ENCODE results near the gene OTUD5. TPM values are rescaled to one million over a fixed set of nuclear protein-coding genes. Genes with fewer than 3 reads are reported as not detected.

OTUD5 gene
- total RNA-seq, result 25.2 and 31.2 TPM in 2 replicates

DNA sequence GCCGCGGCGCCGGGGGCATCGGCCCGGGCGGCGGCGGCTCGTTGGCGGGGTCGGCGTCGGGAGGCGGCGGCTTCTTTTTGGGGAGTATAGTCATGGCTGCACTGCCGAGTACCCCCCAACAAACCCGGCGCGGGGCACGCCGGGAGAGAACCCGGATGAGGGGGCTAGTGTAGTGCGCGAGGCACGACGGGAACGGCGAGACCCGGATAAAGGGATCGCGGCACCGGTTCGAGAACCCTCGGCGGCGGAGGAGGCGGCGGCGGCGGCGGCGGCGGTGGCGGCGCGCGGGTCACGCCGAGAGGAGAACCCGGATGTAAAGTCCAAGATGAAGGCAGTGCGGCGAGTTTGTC, at the start of gene OTUD5:
Gene OTUD5, minus strand, starts transcription at position 131 of the 350 bp plus-strand sequence. Its CDS starts 37 bp downstream, at position 94.

GRCh38 chrX:49002091-49002935, 44.9 kb upstream of the OTUD5 start, which contains the start of gene GRIPAP1:
GRIPAP1 (minus strand) TSS chrX:49002264; CDS start chrX:49002229, 35 bp downstream.

DNA sequence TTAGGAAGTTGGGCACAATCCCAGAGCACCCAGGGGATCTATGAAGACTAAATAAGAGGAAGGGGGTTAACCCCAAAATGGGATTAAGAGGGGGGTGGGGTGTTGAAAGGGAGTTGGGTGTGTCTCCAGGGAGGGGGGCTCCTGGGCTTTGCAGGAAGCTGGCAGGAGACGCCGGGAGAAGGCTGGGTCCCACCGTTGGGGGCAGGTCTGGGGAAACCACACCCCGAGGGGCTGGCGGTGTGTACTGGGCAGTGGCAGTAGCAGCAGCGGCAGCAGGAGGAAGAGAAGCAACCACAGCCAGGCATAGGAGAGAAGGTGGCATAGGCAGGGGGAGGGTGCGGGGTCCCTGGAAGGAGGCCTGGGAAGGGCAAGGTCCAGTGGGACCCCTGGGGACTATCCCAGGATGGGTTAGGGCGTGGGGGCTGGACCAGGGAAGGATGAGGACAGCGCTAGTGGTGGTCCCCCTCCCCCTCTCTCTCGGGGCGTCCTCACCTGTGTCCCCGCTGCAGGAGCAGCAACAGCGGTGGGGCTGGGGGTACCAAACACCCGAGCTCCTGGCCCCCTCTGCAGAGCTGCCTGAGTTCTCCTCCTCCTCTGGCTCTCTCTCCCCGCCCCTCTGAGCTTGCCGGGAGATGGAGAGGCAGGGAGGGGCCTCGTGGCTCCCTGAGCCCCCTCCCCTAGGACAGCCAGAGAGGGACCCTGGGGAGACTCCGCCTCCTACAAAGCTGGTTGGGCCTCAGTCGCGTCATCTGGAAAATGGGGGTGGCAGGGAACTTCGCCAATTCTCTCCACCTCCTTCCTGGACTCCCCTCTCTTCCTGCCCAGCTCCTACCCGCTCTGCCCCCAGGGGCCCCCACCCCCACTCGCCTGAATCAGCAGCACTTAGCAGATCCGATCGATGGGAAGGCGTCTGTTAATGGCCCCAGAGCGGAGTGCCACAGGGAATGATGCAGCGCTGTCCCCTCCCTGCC, 14.1 kb upstream of the OTUD5 start, which contains the start of gene KCND1:
Gene KCND1, minus strand, starts transcription at position 596 of the 971 bp plus-strand sequence. CDS start 1,573 bp downstream, outside the sequence.

GRCh38 chrX:48918643-48919340, 38.6 kb downstream of the OTUD5 start, which contains the start of gene PIM2:
PIM2 (minus strand) TSS chrX:48919024; CDS start chrX:48918834, 190 bp downstream.

GRCh38 chrX:48911412-48912182, 45.8 kb downstream of the OTUD5 start, which contains the start of gene SLC35A2:
SLC35A2 (minus strand) TSS chrX:48911646; CDS start chrX:48911636, 10 bp downstream.

DNA sequence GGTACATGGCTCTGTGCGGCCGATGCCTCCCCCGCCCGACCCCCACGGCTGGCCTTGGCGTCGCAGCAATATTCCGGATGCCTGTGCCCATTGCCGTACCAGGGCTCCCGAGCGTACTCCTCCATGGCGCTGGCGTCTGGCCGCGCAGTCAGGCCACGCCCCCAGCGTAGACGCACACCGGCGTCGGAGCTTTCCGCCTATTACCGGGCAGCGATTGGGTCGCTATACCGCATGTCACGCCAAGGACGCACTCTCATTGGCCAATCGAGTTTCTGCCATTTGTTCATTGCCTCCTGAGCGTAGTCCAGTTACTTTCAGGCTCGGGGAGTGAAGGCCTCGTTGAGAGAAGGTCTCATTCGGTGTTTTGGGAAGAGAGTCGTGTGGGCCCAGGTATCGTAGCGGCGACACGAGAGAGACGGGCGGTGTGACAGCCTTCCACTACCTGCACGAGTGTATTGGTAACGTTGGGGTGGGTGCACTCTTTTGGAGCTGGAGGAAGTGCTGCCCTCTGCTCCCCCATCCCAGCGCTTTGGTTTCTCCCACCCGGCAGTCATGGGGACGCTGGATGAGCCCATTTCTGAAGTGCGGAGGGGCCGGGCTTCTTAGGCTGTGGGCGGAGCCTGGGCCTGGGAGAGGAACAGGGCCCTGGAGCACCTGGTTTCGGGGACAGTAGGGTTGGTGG, 59.6 kb downstream of the OTUD5 start, which contains the start of the genes PQBP1 and TIMM17B:
Gene PQBP1, plus strand, starts transcription at position 306 of the 682 bp plus-strand sequence. CDS start 580 bp downstream, outside the sequence.
Gene TIMM17B, minus strand, starts transcription at position 144 of the 682 bp plus-strand sequence. Its CDS starts 19 bp downstream, at position 125.

Other genes starting within 250 kb of the OTUD5 start
- not detected in 2 replicates for gene GLOD5, start 195.9 kb downstream of the OTUD5 start, total RNA-seq
- gene GATA1, start 171.0 kb downstream of the OTUD5 start, total RNA-seq, result not detected in 2 replicates
- gene HDAC6, start 155.5 kb downstream of the OTUD5 start, total RNA-seq, result 19.4 and 36.7 TPM in 2 replicates
- not detected in 2 replicates for gene ERAS, start 131.1 kb downstream of the OTUD5 start, total RNA-seq
- not detected in 2 replicates for gene PCSK1N, start 122.0 kb downstream of the OTUD5 start, total RNA-seq
- 16.2 and 18.1 TPM in 2 replicates for gene TIMM17B, start 59.8 kb downstream of the OTUD5 start, total RNA-seq
- gene PQBP1, start 59.7 kb downstream of the OTUD5 start, total RNA-seq, result 88.2 and 121 TPM in 2 replicates
- 8.6 and 9.0 TPM in 2 replicates for gene SLC35A2, start 46.0 kb downstream of the OTUD5 start, total RNA-seq
- gene PIM2, start 38.6 kb downstream of the OTUD5 start, total RNA-seq, result 3.2 and 3.4 TPM in 2 replicates
- gene KCND1, start 14.2 kb upstream of the OTUD5 start, total RNA-seq, result 0.18 and 0.47 TPM in 2 replicates
- 34.0 and 34.5 TPM in 2 replicates for gene GRIPAP1, start 44.7 kb upstream of the OTUD5 start, total RNA-seq
- 16.4 and 22.4 TPM in 2 replicates for gene TFE3, start 85.8 kb upstream of the OTUD5 start, total RNA-seq
- gene CCDC120, start 101.4 kb upstream of the OTUD5 start, total RNA-seq, result 0.45 and 1.1 TPM in 2 replicates
- 3.2 and 4.8 TPM in 2 replicates for gene PRAF2, start 116.4 kb upstream of the OTUD5 start, total RNA-seq
- 15.9 and 26.7 TPM in 2 replicates for gene WDR45, start 122.3 kb upstream of the OTUD5 start, total RNA-seq
- gene GPKOW, start 166.1 kb upstream of the OTUD5 start, total RNA-seq, result 22.9 and 25.8 TPM in 2 replicates
- gene MAGIX, start 205.2 kb upstream of the OTUD5 start, total RNA-seq, result 0.27 and 1.0 TPM in 2 replicates
- 19.7 and 22.5 TPM in 2 replicates for gene PLP2, start 214.3 kb upstream of the OTUD5 start, total RNA-seq
- 3.4 and 6.5 TPM in 2 replicates for gene PRICKLE3, start 228.8 kb upstream of the OTUD5 start, total RNA-seq
- gene SYP, start 242.6 kb upstream of the OTUD5 start, total RNA-seq, result 0.09 and 0.28 TPM in 2 replicates